ENCODE measurements around the gene TCHHL1.

The TCHHL1 gene

GRCh38 chr1:152089014-152089674 is at the start of gene TCHHL1:
Gene TCHHL1, minus strand, starts transcription at chr1:152089064. Its CDS starts 921 bp downstream, at chr1:152088143.
- H3K4me3 ChIP-seq: no peak within 1 kb of the TSS
- no peak within 1 kb of the TSS for H3K27ac ChIP-seq

- no peak overlapping the region for H3K4me3 ChIP-seq
- H3K27ac ChIP-seq: no peak overlapping the region
Observed at GRCh38 chr1:152137215-152137614, 48.4 kb upstream of the TCHHL1 start.

- H3K4me3 ChIP-seq: no peak overlapping the region
- H3K27ac ChIP-seq: no peak overlapping the region
Observed at GRCh38 chr1:152130186-152130585, 41.3 kb upstream of the TCHHL1 start.

GRCh38 chr1:152127673-152128072 is 38.8 kb upstream of the TCHHL1 start:
- no peak overlapping the region for H3K27ac ChIP-seq
- no peak overlapping the region for H3K4me3 ChIP-seq

- Histone ChIP-seq H3K4me3 (no peak overlapping the region), H3K27ac (no peak overlapping the region)
Observed at GRCh38 chr1:152125834-152126443, 37.1 kb upstream of the TCHHL1 start.

GRCh38 chr1:152118915-152119314 is 30.1 kb upstream of the TCHHL1 start:
- H3K4me3 ChIP-seq: no peak overlapping the region
- no peak overlapping the region for H3K27ac ChIP-seq

- no peak within 1 kb of the TSS for H3K27ac ChIP-seq
Observed at GRCh38 chr1:152115344-152115743, 26.5 kb upstream of the TCHHL1 start, which contains the start of gene TCHH. Gene TCHH, minus strand, starts transcription at chr1:152115444. Its CDS starts 1,364 bp downstream, at chr1:152114080.

GRCh38 chr1:152112885-152113432 is 24.1 kb upstream of the TCHHL1 start:
- no peak overlapping the region for H3K27ac ChIP-seq
- peak overlapping the region in 2 of 7 experiments; percentile 26 to 44 for H3K4me3 ChIP-seq

More at GRCh38 chr1:152115344-152115743, 26.5 kb upstream of the TCHHL1 start, which contains the start of gene TCHH:
- H3K4me3 ChIP-seq: no peak within 1 kb of the TSS

GRCh38 chr1:152112101-152112884 is 23.4 kb upstream of the TCHHL1 start:
- Histone ChIP-seq H3K27ac (no peak overlapping the region), H3K4me3 (peak overlapping the region; percentile 19 to 44 (median 26))

GRCh38 chr1:152111515-152111968 is 22.7 kb upstream of the TCHHL1 start:
- Histone ChIP-seq H3K4me3 (peak overlapping the region; percentile 19 to 44 (median 26)), H3K27ac (no peak overlapping the region)

GRCh38 chr1:152110860-152111514 is 22.1 kb upstream of the TCHHL1 start:
- no peak overlapping the region for H3K27ac ChIP-seq
- peak overlapping the region; percentile 19 to 44 (median 26) for H3K4me3 ChIP-seq

GRCh38 chr1:152110365-152110859 is 21.5 kb upstream of the TCHHL1 start:
- Histone ChIP-seq H3K4me3 (peak overlapping the region; percentile 19 to 44 (median 26)), H3K27ac (no peak overlapping the region)

GRCh38 chr1:152109998-152110294 is 21.1 kb upstream of the TCHHL1 start:
- Histone ChIP-seq H3K4me3 (peak overlapping the region in 6 of 7 experiments; percentile 19 to 44 (median 28)), H3K27ac (no peak overlapping the region)

- peak overlapping the region in 6 of 7 experiments; percentile 19 to 44 (median 28) for H3K4me3 ChIP-seq
- no peak overlapping the region for H3K27ac ChIP-seq
Observed at GRCh38 chr1:152109231-152109997, 20.6 kb upstream of the TCHHL1 start.

- peak overlapping the region in 4 of 7 experiments; percentile 10 to 44 (median 28) for H3K4me3 ChIP-seq
- H3K27ac ChIP-seq: no peak overlapping the region
Observed at GRCh38 chr1:152108882-152109222, 20.0 kb upstream of the TCHHL1 start.

GRCh38 chr1:152107984-152108881 is 19.4 kb upstream of the TCHHL1 start:
- peak overlapping the region; percentile 1 to 44 (median 14) for H3K4me3 ChIP-seq
- no peak overlapping the region for H3K27ac ChIP-seq

- H3K27ac ChIP-seq: no peak overlapping the region
- peak overlapping the region in 6 of 7 experiments; percentile 1 to 44 (median 16) for H3K4me3 ChIP-seq
Observed at GRCh38 chr1:152107031-152107983, 18.4 kb upstream of the TCHHL1 start.

Data from skin epidermis (tissue), 12 donors.